Measurements from ENCODE around the gene CERK. TPM values are rescaled to one million over a fixed set of nuclear protein-coding genes. Genes with fewer than 3 reads are reported as not detected.

CERK gene
- total and polyA plus RNA-seq, 4 experiments from 2014 or later, result 91.2 to 164 (median 136) TPM

DNA sequence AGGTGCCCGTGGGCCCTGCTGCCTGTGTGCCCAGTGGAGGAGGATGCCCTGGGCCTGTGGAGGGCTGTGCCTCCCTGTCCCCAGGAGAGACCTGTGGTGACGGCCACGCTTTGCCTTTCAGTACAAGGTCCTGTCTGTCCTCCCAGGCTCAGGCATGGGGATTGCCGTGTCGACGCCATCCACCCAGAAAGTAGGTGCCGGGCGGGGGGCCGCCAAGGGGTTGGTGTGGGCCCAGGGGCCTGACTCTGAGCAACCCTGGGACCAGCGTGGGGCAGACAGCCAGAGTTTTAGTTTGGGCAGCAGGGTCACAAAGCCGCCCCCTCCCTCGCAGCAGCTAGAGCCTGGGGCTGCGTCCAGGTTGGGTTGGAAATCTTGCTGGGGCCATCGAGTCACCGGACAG, 61.6 kb downstream of the CERK start:
- Mint-ChIP-seq H3K27ac (peak overlapping the region in 5 of 7 donors; percentile 9 to 99 (median 61)), H3K27me3 (no peaks in the 10 kb centered on the region), H3K4me1 (peaks cover 8 to 44% (median 19%) of the 10 kb centered on the region in 4 donors), H3K36me3 (peaks cover 0 to 4% of the 10 kb centered on the region in 2 donors), H3K4me3 (no peak overlapping the region), H3K9me3 (no peaks in the 10 kb centered on the region)
- ChIA-PET POLR2A (ENCODE audit: partially characterized antibody) (no interaction called here), CTCF (ENCODE audit: partially characterized antibody) (no interaction called here)
- Histone ChIP-seq H3K27me3 (ENCODE audit: insufficient read depth, low read length) (no peaks in the 10 kb centered on the region), H3K4me3 (ENCODE audit: low read length in 2 of 2) (no peak overlapping the region), H3K9me3 (ENCODE audit: control insufficient read depth in 1 of 2, low read length in 2 of 2) (no peaks in the 10 kb centered on the region), H3K27ac (ENCODE audit: low read depth, low read length) (no peak overlapping the region), H3K36me3 (ENCODE audit: insufficient read depth, low read length) (no peaks in the 10 kb centered on the region), H3K4me1 (ENCODE audit: insufficient read depth, low read length) (peaks cover 27% of the 10 kb centered on the region)
- no peak for DNase-seq
- intact Hi-C loops (cut with micrococcal nuclease), result no loop called here

DNA sequence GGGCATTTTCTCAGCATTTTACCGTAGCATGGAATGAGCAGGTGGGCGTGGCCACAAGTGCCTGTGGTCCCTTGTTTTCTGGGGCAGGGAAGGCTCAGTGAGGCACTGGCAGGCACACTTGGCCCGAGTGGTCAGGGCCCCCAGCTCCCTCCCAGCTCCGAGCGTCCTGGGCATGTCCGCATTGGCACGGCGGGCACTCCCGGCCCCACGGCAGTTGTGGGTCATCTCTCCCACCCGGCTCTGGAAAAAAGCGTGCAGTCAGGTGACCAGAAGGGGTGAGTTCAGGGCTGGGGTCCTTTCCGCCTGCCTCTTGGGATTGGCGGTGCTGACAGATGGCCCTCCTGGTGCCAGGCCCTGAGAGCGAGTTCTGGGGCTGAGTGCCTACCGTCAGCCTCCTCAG, 62.1 kb downstream of the CERK start:
- peak overlapping the region in 2 of 8 donors; percentile 6 to 94 for H3K4me3 Mint-ChIP-seq
- no peak for DNase-seq
- Histone ChIP-seq H3K27ac (ENCODE audit: low read depth, low read length) (no peak overlapping the region), H3K4me1 (ENCODE audit: insufficient read depth, low read length) (peaks cover 27% of the 10 kb centered on the region), H3K9me3 (ENCODE audit: control insufficient read depth in 1 of 2, low read length in 2 of 2) (no peaks in the 10 kb centered on the region), H3K27me3 (ENCODE audit: insufficient read depth, low read length) (no peaks in the 10 kb centered on the region), H3K4me3 (ENCODE audit: low read length in 2 of 2) (no peak overlapping the region), H3K36me3 (ENCODE audit: insufficient read depth, low read length) (no peaks in the 10 kb centered on the region)
- H3K36me3 Mint-ChIP-seq, result peaks cover 0 to 4% of the 10 kb centered on the region in 2 donors
- peak overlapping the region in 5 of 7 donors; percentile 78 to 99 (median 93) for H3K27ac Mint-ChIP-seq
- ChIA-PET POLR2A (ENCODE audit: partially characterized antibody) (interaction anchor here (1.4 kb wide), 1 partner anchor 87 kb away, joined by 3 read pairs; the partner anchor contains the start of gene TBC1D22A), CTCF (ENCODE audit: partially characterized antibody) (no interaction called here)
- H3K4me1 Mint-ChIP-seq, result peaks cover 8 to 44% (median 19%) of the 10 kb centered on the region in 4 donors
- H3K9me3 Mint-ChIP-seq, result no peaks in the 10 kb centered on the region
- intact Hi-C loops (cut with micrococcal nuclease), result no loop called here
- no peaks in the 10 kb centered on the region for H3K27me3 Mint-ChIP-seq

DNA sequence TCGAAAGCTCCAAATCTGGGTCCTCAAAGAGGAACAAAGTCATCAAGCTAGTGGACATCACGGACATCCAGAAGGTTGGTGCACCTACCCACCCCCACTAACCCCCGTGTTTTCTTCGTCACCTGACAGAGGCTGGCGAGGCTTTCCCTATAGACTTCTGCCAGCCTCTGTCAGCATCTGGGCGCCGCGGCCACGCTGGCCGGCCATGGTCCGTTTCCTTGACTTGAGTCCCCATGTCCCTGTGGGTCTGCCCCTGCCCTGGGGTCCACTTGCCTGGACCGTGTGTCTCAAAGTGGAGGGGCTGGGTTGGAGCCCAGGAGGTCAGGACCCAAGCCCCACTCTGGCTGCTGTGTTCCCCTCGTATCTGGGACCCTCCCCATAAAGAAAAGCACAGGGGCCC, 62.6 kb downstream of the CERK start:
- Mint-ChIP-seq H3K4me1 (peaks cover 8 to 44% (median 19%) of the 10 kb centered on the region in 4 donors), H3K9me3 (no peaks in the 10 kb centered on the region), H3K36me3 (peaks cover 0 to 4% of the 10 kb centered on the region in 2 donors), H3K27ac (peak overlapping the region; percentile 93 to 99 (median 98)), H3K4me3 (peak overlapping the region in 7 of 8 donors; percentile 90 to 99 (median 94)), H3K27me3 (no peaks in the 10 kb centered on the region)
- H3K4me3 ChIP-seq (ENCODE audit: low read length in 2 of 2), result no peak overlapping the region
- ChIA-PET POLR2A (ENCODE audit: partially characterized antibody) (interaction anchor here (1.4 kb wide), 1 partner anchor 87 kb away, joined by 3 read pairs; the partner anchor contains the start of gene TBC1D22A), CTCF (ENCODE audit: partially characterized antibody) (no interaction called here)
- no peaks in the 10 kb centered on the region for H3K36me3 ChIP-seq (ENCODE audit: insufficient read depth, low read length)
- H3K4me1 ChIP-seq (ENCODE audit: insufficient read depth, low read length), result peaks cover 27% of the 10 kb centered on the region
- H3K27me3 ChIP-seq (ENCODE audit: insufficient read depth, low read length), result no peaks in the 10 kb centered on the region
- no peaks in the 10 kb centered on the region for H3K9me3 ChIP-seq (ENCODE audit: control insufficient read depth in 1 of 2, low read length in 2 of 2)
- intact Hi-C loops (cut with micrococcal nuclease), result no loop called here
- DNase-seq, result no peak
- H3K27ac ChIP-seq (ENCODE audit: low read depth, low read length), result peak overlapping the region; percentile 75

DNA sequence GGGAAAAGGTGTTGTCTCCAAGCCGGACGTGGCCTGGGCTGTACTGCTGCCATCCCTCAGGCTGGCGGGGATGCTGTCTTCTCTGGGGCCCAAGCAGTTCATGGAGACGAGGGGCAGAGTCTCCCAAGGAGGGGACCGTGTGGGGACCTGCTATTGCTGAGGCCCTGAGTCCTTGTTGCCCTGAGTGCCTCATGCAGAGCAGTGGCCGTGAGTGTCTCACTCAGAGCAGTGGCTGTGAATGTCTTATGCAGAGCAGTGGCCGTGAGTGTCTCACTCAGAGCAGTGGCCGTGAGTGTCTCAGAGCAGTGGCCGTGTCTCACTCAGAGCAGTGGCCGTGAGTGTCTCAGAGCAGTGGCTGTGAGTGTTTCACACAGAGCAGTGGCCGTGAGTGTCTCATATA, 63.1 kb downstream of the CERK start:
- H3K9me3 ChIP-seq (ENCODE audit: control insufficient read depth in 1 of 2, low read length in 2 of 2), result no peaks in the 10 kb centered on the region
- peaks cover 27% of the 10 kb centered on the region for H3K4me1 ChIP-seq (ENCODE audit: insufficient read depth, low read length)
- POLR2A ChIA-PET (ENCODE audit: partially characterized antibody), result interaction anchor here (1.4 kb wide), 1 partner anchor 88 kb away, joined by 3 read pairs; the partner anchor contains the start of gene TBC1D22A
- Mint-ChIP-seq H3K9me3 (no peaks in the 10 kb centered on the region), H3K27ac (peak overlapping the region; percentile 93 to 99 (median 98)), H3K4me3 (peak overlapping the region; percentile 90 to 99 (median 94)), H3K4me1 (peaks cover 8 to 44% (median 19%) of the 10 kb centered on the region in 4 donors), H3K27me3 (no peaks in the 10 kb centered on the region), H3K36me3 (peaks cover 0 to 4% of the 10 kb centered on the region in 2 donors)
- H3K36me3 ChIP-seq (ENCODE audit: insufficient read depth, low read length), result no peaks in the 10 kb centered on the region
- CTCF ChIA-PET (ENCODE audit: partially characterized antibody), result no interaction called here
- peak overlapping the region; percentile 75 for H3K27ac ChIP-seq (ENCODE audit: low read depth, low read length)
- H3K4me3 ChIP-seq (ENCODE audit: low read length in 2 of 2), result peak overlapping the region; percentile 61 to 73
- H3K27me3 ChIP-seq (ENCODE audit: insufficient read depth, low read length), result no peaks in the 10 kb centered on the region
- intact Hi-C loops (cut with micrococcal nuclease), result loop anchor here (1.0 to 5.0 kb wide), 3 partner anchors 61 to 98 kb away; partner anchors contain the start of gene CERK
- no peak for DNase-seq

DNA sequence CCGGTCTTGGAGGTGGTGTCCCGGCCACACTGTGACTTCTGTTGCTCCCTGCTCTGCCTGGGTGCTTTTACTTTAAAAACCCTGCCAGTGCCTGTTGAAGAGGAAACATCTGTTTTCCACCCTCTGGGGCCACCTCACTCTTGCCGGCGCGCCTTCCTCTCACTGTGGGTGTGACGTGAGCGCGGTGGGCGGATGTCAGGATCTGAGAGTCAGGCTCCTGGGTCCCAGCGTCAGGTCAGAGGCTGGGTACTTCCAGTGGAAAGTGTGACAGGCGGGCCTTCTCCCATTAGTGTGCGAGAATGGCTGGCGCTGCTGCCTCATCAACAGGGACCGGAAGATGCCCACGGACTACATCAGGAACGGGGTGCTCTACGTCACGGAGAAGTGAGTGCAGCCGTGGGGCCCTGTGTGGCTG, 63.7 kb downstream of the CERK start:
- H3K27me3 ChIP-seq (ENCODE audit: insufficient read depth, low read length), result no peaks in the 10 kb centered on the region
- no peaks in the 10 kb centered on the region for H3K9me3 Mint-ChIP-seq
- peak overlapping the region; percentile 93 to 99 (median 98) for H3K27ac Mint-ChIP-seq
- peaks cover 0 to 8% of the 10 kb centered on the region in 2 donors for H3K36me3 Mint-ChIP-seq
- no peaks in the 10 kb centered on the region for H3K9me3 ChIP-seq (ENCODE audit: control insufficient read depth in 1 of 2, low read length in 2 of 2)
- DNase-seq, result peak; percentile 82 to 98 (median 83)
- H3K36me3 ChIP-seq (ENCODE audit: insufficient read depth, low read length), result no peaks in the 10 kb centered on the region
- peak overlapping the region; percentile 90 to 99 (median 94) for H3K4me3 Mint-ChIP-seq
- H3K4me1 Mint-ChIP-seq, result peaks cover 8 to 44% (median 19%) of the 10 kb centered on the region in 4 donors
- intact Hi-C loops (cut with micrococcal nuclease), result loop anchor here (1.0 to 5.0 kb wide), 3 partner anchors 60 to 97 kb away; partner anchors contain the start of gene CERK
- peak overlapping the region; percentile 75 for H3K27ac ChIP-seq (ENCODE audit: low read depth, low read length)
- POLR2A ChIA-PET (ENCODE audit: partially characterized antibody), result interaction anchor here (1.0 to 1.1 kb wide), 3 partner anchors 13 to 61 kb away, joined by 3 to 4 read pairs (median 3); no protein-coding TSS in a partner anchor
- H3K4me1 ChIP-seq (ENCODE audit: insufficient read depth, low read length), result peaks cover 27% of the 10 kb centered on the region
- CTCF ChIA-PET (ENCODE audit: partially characterized antibody), result interaction anchor here (0.5 kb wide), 1 partner anchor 112 kb away, joined by 3 read pairs; no protein-coding TSS in a partner anchor
- no peaks in the 10 kb centered on the region for H3K27me3 Mint-ChIP-seq
- peak overlapping the region; percentile 61 to 73 for H3K4me3 ChIP-seq (ENCODE audit: low read length in 2 of 2)

DNA sequence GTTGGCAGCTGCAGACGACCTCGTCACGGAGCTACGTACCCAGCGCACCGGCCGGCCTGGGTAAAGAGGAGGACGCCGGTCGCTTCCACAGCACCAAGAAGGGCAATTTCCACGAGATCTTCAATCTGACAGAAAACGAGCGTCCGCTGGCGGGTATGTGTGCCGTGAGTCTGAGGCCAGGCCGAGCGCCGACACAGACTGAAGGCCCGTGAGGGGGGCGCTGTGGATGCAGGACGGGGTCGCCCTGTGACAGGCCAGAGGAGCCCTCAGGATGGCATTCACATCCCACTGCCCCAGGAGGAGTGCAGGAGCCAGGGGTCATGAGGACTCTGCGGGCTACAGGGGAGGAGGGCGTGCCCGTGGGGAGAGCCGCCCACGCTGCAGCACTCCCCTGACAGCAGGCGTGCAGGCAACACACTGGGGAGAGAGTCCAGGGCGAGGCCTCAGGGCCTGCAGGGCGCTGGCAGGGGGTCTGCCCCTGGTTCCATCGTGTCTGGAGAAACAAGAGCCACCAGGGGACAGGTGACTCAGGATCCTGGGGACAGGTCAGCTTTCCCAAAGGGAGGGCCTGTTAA, 64.3 kb downstream of the CERK start:
- peaks cover 27% of the 10 kb centered on the region for H3K4me1 ChIP-seq (ENCODE audit: insufficient read depth, low read length)
- no peaks in the 10 kb centered on the region for H3K36me3 ChIP-seq (ENCODE audit: insufficient read depth, low read length)
- ChIA-PET CTCF (ENCODE audit: partially characterized antibody) (interaction anchor here (1.3 kb wide), 1 partner anchor 111 kb away, joined by 4 read pairs; no protein-coding TSS in a partner anchor), POLR2A (ENCODE audit: partially characterized antibody) (interaction anchor here (1.0 to 1.1 kb wide), 3 partner anchors 13 to 62 kb away, joined by 3 to 4 read pairs (median 3); no protein-coding TSS in a partner anchor)
- H3K4me1 Mint-ChIP-seq, result peaks cover 8 to 44% (median 19%) of the 10 kb centered on the region in 4 donors
- peak overlapping the region; percentile 75 for H3K27ac ChIP-seq (ENCODE audit: low read depth, low read length)
- DNase-seq, result no peak
- H3K27ac Mint-ChIP-seq, result peak overlapping the region; percentile 93 to 99 (median 98)
- no peaks in the 10 kb centered on the region for H3K27me3 ChIP-seq (ENCODE audit: insufficient read depth, low read length)
- intact Hi-C loops (cut with micrococcal nuclease), result loop anchor here (1.0 to 5.0 kb wide), 3 partner anchors 59 to 96 kb away; partner anchors contain the start of gene CERK
- H3K36me3 Mint-ChIP-seq, result peaks cover 0 to 9% of the 10 kb centered on the region in 2 donors
- H3K27me3 Mint-ChIP-seq, result no peaks in the 10 kb centered on the region
- H3K4me3 Mint-ChIP-seq, result peak overlapping the region; percentile 90 to 99 (median 94)
- no peaks in the 10 kb centered on the region for H3K9me3 ChIP-seq (ENCODE audit: control insufficient read depth in 1 of 2, low read length in 2 of 2)
- H3K9me3 Mint-ChIP-seq, result no peaks in the 10 kb centered on the region
- H3K4me3 ChIP-seq (ENCODE audit: low read length in 2 of 2), result peak overlapping the region; percentile 61 to 73

DNA sequence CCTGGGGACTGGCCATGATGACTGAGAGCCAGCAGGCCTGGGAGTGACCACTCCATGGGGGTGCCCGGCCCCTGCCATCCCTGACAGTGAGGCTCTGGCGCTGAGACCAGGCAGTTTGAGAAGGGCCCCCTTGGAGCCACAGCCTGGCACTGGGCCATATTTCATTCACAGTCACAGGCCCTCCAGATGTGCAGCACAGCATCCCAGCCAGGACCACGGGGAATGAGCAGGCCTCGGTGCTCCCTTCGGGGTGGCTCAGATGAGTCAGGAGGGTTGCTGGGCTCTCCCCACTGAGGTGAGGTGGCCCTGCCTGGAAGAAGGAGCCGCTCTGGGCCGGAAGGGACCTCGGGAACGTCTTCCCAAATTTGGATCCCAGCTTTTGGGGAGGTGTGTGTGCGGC, 64.8 kb downstream of the CERK start:
- peaks cover 0 to 11% of the 10 kb centered on the region in 2 donors for H3K36me3 Mint-ChIP-seq
- Histone ChIP-seq H3K27me3 (ENCODE audit: insufficient read depth, low read length) (no peaks in the 10 kb centered on the region), H3K36me3 (ENCODE audit: insufficient read depth, low read length) (no peaks in the 10 kb centered on the region), H3K27ac (ENCODE audit: low read depth, low read length) (peak overlapping the region; percentile 75), H3K4me1 (ENCODE audit: insufficient read depth, low read length) (peaks cover 27% of the 10 kb centered on the region), H3K4me3 (ENCODE audit: low read length in 2 of 2) (no peak overlapping the region), H3K9me3 (ENCODE audit: control insufficient read depth in 1 of 2, low read length in 2 of 2) (no peaks in the 10 kb centered on the region)
- no peaks in the 10 kb centered on the region for H3K9me3 Mint-ChIP-seq
- no peak for DNase-seq
- H3K4me1 Mint-ChIP-seq, result peaks cover 8 to 44% (median 19%) of the 10 kb centered on the region in 4 donors
- ChIA-PET POLR2A (ENCODE audit: partially characterized antibody) (no interaction called here), CTCF (ENCODE audit: partially characterized antibody) (interaction anchor here (0.9 to 1.3 kb wide), 2 partner anchors 7 to 110 kb away, joined by 3 to 4 read pairs; no protein-coding TSS in a partner anchor)
- peak overlapping the region in 5 of 8 donors; percentile 13 to 99 (median 90) for H3K4me3 Mint-ChIP-seq
- peak overlapping the region in 6 of 7 donors; percentile 42 to 99 (median 98) for H3K27ac Mint-ChIP-seq
- intact Hi-C loops (cut with micrococcal nuclease), result loop anchor here (5.0 kb wide), 2 partner anchors 64 to 96 kb away; partner anchors contain the start of gene CERK
- no peaks in the 10 kb centered on the region for H3K27me3 Mint-ChIP-seq

Measured in CD4-positive, alpha-beta memory T cell (primary cell).